Type B pancreatic cell (in vitro differentiated cells): Measurements from ENCODE around the gene CIRBP. TPM values are rescaled to one million over a fixed set of nuclear protein-coding genes. Genes with fewer than 3 reads are reported as not detected.

Experiments used
- DNase-seq: peaks from one replicate; pipeline ENCODE4 v3.0.0; 2021; ENCODE audit warnings: mixed read lengths; ENCODE audit not compliant: unreplicated experiment; ENCODE audit errors: extremely low spot score
- H3K27ac Mint-ChIP-seq: 2 replicates; pipeline ENCODE4 v1.8.0; 2021; ENCODE audit warnings: mild to moderate bottlenecking, mixed read lengths
- H3K27me3 Mint-ChIP-seq: 2 replicates; pipeline ENCODE4 v1.8.0; 2021; ENCODE audit warnings: mixed read lengths
- H3K36me3 Mint-ChIP-seq: 2 replicates; pipeline ENCODE4 v1.8.0; 2021; ENCODE audit warnings: mixed read lengths
- H3K4me1 Mint-ChIP-seq: one replicate; pipeline ENCODE4 v1.8.0; 2021; ENCODE audit warnings: mixed read lengths; ENCODE audit not compliant: unreplicated experiment
- H3K4me3 Mint-ChIP-seq: 2 replicates; pipeline ENCODE4 v1.8.0; 2021; ENCODE audit warnings: mild to moderate bottlenecking, mixed read lengths
- H3K9me3 Mint-ChIP-seq: 2 replicates; pipeline ENCODE4 v1.8.0; 2021; ENCODE audit warnings: mixed read lengths
- CTCF ChIP-seq: fragments of 200-600 bp; sonication (generic); conservative IDR thresholded peaks from 2 replicates; pipeline ENCODE4 v1.5.0; 2021; ENCODE audit warnings: antibody characterized with exemption, mild to moderate bottlenecking
- total RNA-seq: library from RNA; stranded (reverse); gene quantifications from 2 replicates; pipeline ENCODE4 v1.2.1, GENCODE V29; 2021; ENCODE audit warnings: low replicate concordance

Gene CIRBP
- total RNA-seq, 1 donor from 2014 or later, result 421 TPM

GRCh38 chr19:1272423-1273262 lies 3.5 kb downstream of the CIRBP start:
- peaks cover 17% of the 10 kb centered on the region for H3K36me3 Mint-ChIP-seq
- TF ChIP-seq CTCF, result no peak
- peaks cover 32% of the 10 kb centered on the region for H3K4me1 Mint-ChIP-seq
- H3K4me3 Mint-ChIP-seq, result peak overlapping the region; percentile 76
- H3K27ac Mint-ChIP-seq, result peak overlapping the region; percentile 72
- H3K9me3 Mint-ChIP-seq, result no peaks in the 10 kb centered on the region
- H3K27me3 Mint-ChIP-seq, result no peaks in the 10 kb centered on the region
- no peak for DNase-seq

GRCh38 chr19:1273263-1274041 lies 4.3 kb downstream of the CIRBP start:
- no peaks in the 10 kb centered on the region for H3K9me3 Mint-ChIP-seq
- no peak for TF ChIP-seq CTCF
- peak overlapping the region; percentile 82 for H3K27ac Mint-ChIP-seq
- H3K4me1 Mint-ChIP-seq, result peaks cover 32% of the 10 kb centered on the region
- no peaks in the 10 kb centered on the region for H3K27me3 Mint-ChIP-seq
- H3K4me3 Mint-ChIP-seq, result peak overlapping the region; percentile 76
- peaks cover 17% of the 10 kb centered on the region for H3K36me3 Mint-ChIP-seq
- DNase-seq, result no peak

GRCh38 chr19:1274081-1274851 lies 5.1 kb downstream of the CIRBP start:
- Mint-ChIP-seq H3K27ac (peak overlapping the region; percentile 82), H3K36me3 (peaks cover 17% of the 10 kb centered on the region), H3K27me3 (no peaks in the 10 kb centered on the region), H3K4me3 (peak overlapping the region; percentile 78), H3K4me1 (peaks cover 28% of the 10 kb centered on the region), H3K9me3 (no peaks in the 10 kb centered on the region)
- DNase-seq, result no peak
- no peak for TF ChIP-seq CTCF

- Mint-ChIP-seq H3K36me3 (peaks cover 17% of the 10 kb centered on the region), H3K4me3 (peak overlapping the region; percentile 78), H3K9me3 (no peaks in the 10 kb centered on the region), H3K4me1 (peaks cover 32% of the 10 kb centered on the region), H3K27me3 (no peaks in the 10 kb centered on the region), H3K27ac (no peak overlapping the region)
- DNase-seq, result no peak
- no peak for TF ChIP-seq CTCF
These were observed 5.7 kb downstream of the CIRBP start for GRCh38 chr19:1274852-1275259.

- H3K27me3 Mint-ChIP-seq, result no peaks in the 10 kb centered on the region
- peaks cover 30% of the 10 kb centered on the region for H3K4me1 Mint-ChIP-seq
- peak within 1 kb of the TSS; percentile 90 for H3K27ac Mint-ChIP-seq
- TF ChIP-seq CTCF, result no peak
- peak; percentile 94 for DNase-seq
- H3K36me3 Mint-ChIP-seq, result peaks cover 17% of the 10 kb centered on the region
- peak within 1 kb of the TSS; percentile 89 for H3K4me3 Mint-ChIP-seq
- no peaks in the 10 kb centered on the region for H3K9me3 Mint-ChIP-seq
These were observed 6.3 kb downstream of the CIRBP start, which contains the start of gene FAM174C for GRCh38 chr19:1275260-1275975. FAM174C (plus strand) TSS chr19:1275530; CDS start chr19:1275550, 20 bp downstream.
